H9 (cell line): ENCODE data around the gene MBD3L2B. TPM values are rescaled to one million over a fixed set of nuclear protein-coding genes. Genes with fewer than 3 reads are reported as not detected.

Experiments used
- DNase-seq: peaks from one replicate; pipeline ENCODE4 v3.0.0-alpha.2; 2017
- H2AFZ ChIP-seq: one replicate; pipeline ENCODE4 v1.6.1; 2013; ENCODE audit warnings: mild to moderate bottlenecking, low read length, control low read depth, moderate library complexity
- H2AK5ac ChIP-seq: 2 replicates; pipeline ENCODE4 v1.6.1; 2013; ENCODE audit warnings: low read length, control low read depth, mixed read lengths; ENCODE audit not compliant: insufficient read length
- H2BK120ac ChIP-seq: one replicate; pipeline ENCODE4 v1.6.1; 2013; ENCODE audit warnings: low read depth, mild to moderate bottlenecking, low read length, control low read depth, inconsistent platforms; ENCODE audit not compliant: poor library complexity, severe bottlenecking
- H2BK12ac ChIP-seq: 2 replicates; pipeline ENCODE4 v1.6.1; 2013; ENCODE audit warnings: low read length, control low read depth, mixed read lengths, low read depth; ENCODE audit not compliant: insufficient read length
- H2BK15ac ChIP-seq: 2 replicates; pipeline ENCODE4 v1.6.1; 2013; ENCODE audit warnings: low read depth, low read length, control low read depth
- H2BK20ac ChIP-seq: one replicate; pipeline ENCODE4 v1.6.1; 2013; ENCODE audit warnings: low read depth, mild to moderate bottlenecking, low read length, control low read depth, inconsistent platforms; ENCODE audit not compliant: poor library complexity, severe bottlenecking
- H2BK5ac ChIP-seq: 2 replicates; pipeline ENCODE4 v1.6.1; 2013; ENCODE audit warnings: low read length, control low read depth, mixed read lengths; ENCODE audit not compliant: insufficient read length
- H3K14ac ChIP-seq: 2 replicates; pipeline ENCODE4 v1.6.1; 2013; ENCODE audit warnings: low read length, control low read depth; ENCODE audit not compliant: insufficient read depth
- H3K18ac ChIP-seq: 2 replicates; pipeline ENCODE4 v1.6.1; 2013; ENCODE audit warnings: low read depth, mild to moderate bottlenecking, mixed read lengths, low read length, control low read depth; ENCODE audit not compliant: insufficient read length
- H3K23ac ChIP-seq: 2 replicates; pipeline ENCODE4 v1.6.1; 2013; ENCODE audit warnings: low read length, control low read depth, mixed read lengths, low read depth; ENCODE audit not compliant: insufficient read length
- H3K23me2 ChIP-seq: 2 replicates; pipeline ENCODE4 v1.6.1; 2013; ENCODE audit warnings: low read depth, mild to moderate bottlenecking, mixed read lengths, low read length, control low read depth; ENCODE audit not compliant: insufficient read length, poor library complexity, severe bottlenecking
- H3K27ac ChIP-seq: 2 replicates; pipeline ENCODE4 v1.5.1; 2013; ENCODE audit warnings: low read length, control low read depth, mixed read lengths, low read depth; ENCODE audit not compliant: insufficient read length
- H3K27me3 ChIP-seq: 2 replicates; pipeline ENCODE4 v1.6.1; 2013; ENCODE audit warnings: low read length, control low read depth, inconsistent platforms; ENCODE audit not compliant: insufficient read depth
- H3K4ac ChIP-seq: 2 replicates; pipeline ENCODE4 v1.6.1; 2013; ENCODE audit warnings: low read depth, mild to moderate bottlenecking, control low read depth, inconsistent platforms, low read length, moderate library complexity
- H3K4me1 ChIP-seq: 2 replicates; pipeline ENCODE4 v1.6.1; 2013; ENCODE audit warnings: low read length, control low read depth, inconsistent platforms; ENCODE audit not compliant: insufficient read depth
- H3K4me2 ChIP-seq: 2 replicates; pipeline ENCODE4 v1.6.1; 2013; ENCODE audit warnings: low read length, control low read depth, mixed read lengths; ENCODE audit not compliant: insufficient read length, insufficient read depth
- H3K56ac ChIP-seq: 2 replicates; pipeline ENCODE4 v1.6.1; 2013; ENCODE audit warnings: low read depth, mild to moderate bottlenecking, mixed read lengths, low read length, control low read depth; ENCODE audit not compliant: insufficient read length
- H3K79me1 ChIP-seq: 2 replicates; pipeline ENCODE4 v1.6.1; 2013; ENCODE audit warnings: low read depth, mild to moderate bottlenecking, moderate library complexity, low read length, control low read depth, inconsistent platforms; ENCODE audit not compliant: insufficient read depth, poor library complexity, severe bottlenecking
- H3K79me2 ChIP-seq: 2 replicates; pipeline ENCODE4 v1.6.1; 2013; ENCODE audit warnings: low read length, control low read depth, inconsistent platforms; ENCODE audit not compliant: insufficient read depth
- H3K9ac ChIP-seq: 2 replicates; pipeline ENCODE4 v1.6.1; 2013; ENCODE audit warnings: low read length, control low read depth, mixed read lengths; ENCODE audit not compliant: insufficient read length; ENCODE audit errors: extremely low read depth
- H3K9me3 ChIP-seq: one replicate; pipeline ENCODE4 v1.6.1; 2013; ENCODE audit warnings: low read depth, low read length, inconsistent platforms; ENCODE audit not compliant: control insufficient read depth
- H3T11ph ChIP-seq: one replicate; pipeline ENCODE4 v1.6.1; 2013; ENCODE audit warnings: mild to moderate bottlenecking, low read length, control low read depth, inconsistent platforms
- H4K20me1 ChIP-seq: one replicate; pipeline ENCODE4 v1.6.1; 2013; ENCODE audit not compliant: control insufficient read depth, insufficient read length, insufficient read depth
- H4K5ac ChIP-seq: 2 replicates; pipeline ENCODE4 v1.6.1; 2013; ENCODE audit warnings: low read depth, mild to moderate bottlenecking, mixed read lengths, low read length, control low read depth; ENCODE audit not compliant: insufficient read length
- H4K8ac ChIP-seq: replicated peaks from 2 replicates; pipeline ENCODE4 v1.6.1; 2013; ENCODE audit warnings: low read length, control low read depth, mixed read lengths, low read depth; ENCODE audit not compliant: insufficient read length
- H4K91ac ChIP-seq: 2 replicates; pipeline ENCODE4 v1.6.1; 2013; ENCODE audit warnings: low read depth, mild to moderate bottlenecking, moderate library complexity, mixed read lengths, low read length, control low read depth; ENCODE audit not compliant: insufficient read length
- H3K27ac Mint-ChIP-seq, 3 experiments: 2 replicates in 2 of 3; 3 replicates in 1 of 3; pipeline ENCODE4 v1.8.0; 2020 to 2021; ENCODE audit warnings: mixed read lengths in 3 of 3, mild to moderate bottlenecking in 1 of 3, moderate library complexity in 1 of 3
- H3K27me3 Mint-ChIP-seq: 2 replicates; pipeline ENCODE4 v1.8.0; 2021; ENCODE audit warnings: low read depth, mild to moderate bottlenecking, moderate library complexity, mixed read lengths
- H3K36me3 Mint-ChIP-seq, 3 experiments: 2 replicates in 2 of 3; 3 replicates in 1 of 3; pipeline ENCODE4 v1.8.0; 2020 to 2021; ENCODE audit warnings: low read depth in 3 of 3, mixed read lengths in 3 of 3; ENCODE audit not compliant: insufficient read depth in 1 of 3
- H3K4me1 Mint-ChIP-seq, 2 experiments: 2 replicates each; pipeline ENCODE4 v1.8.0; 2020; ENCODE audit warnings: mixed read lengths in 2 of 2
- H3K4me3 Mint-ChIP-seq, 2 experiments: 2 replicates in 1 of 2; 3 replicates in 1 of 2; pipeline ENCODE4 v1.8.0; 2020 to 2021; ENCODE audit warnings: mild to moderate bottlenecking in 2 of 2, mixed read lengths in 2 of 2, moderate library complexity in 1 of 2
- H3K9me3 Mint-ChIP-seq, 2 experiments: 2 replicates in 1 of 2; 3 replicates in 1 of 2; pipeline ENCODE4 v1.8.0; 2020; ENCODE audit warnings: mild to moderate bottlenecking in 2 of 2, mixed read lengths in 2 of 2, moderate library complexity in 1 of 2
- CTCF ChIP-seq: fragments of 200-600 bp; sonication (generic); conservative IDR thresholded peaks from 3 replicates; pipeline ENCODE4 v1.8.0; 2021; ENCODE audit warnings: antibody characterized with exemption, mild to moderate bottlenecking
- WGBS: extraction: QIAGEN DNeasy Blood & Tissue Kit; methylation state at CpG from one replicate; pipeline ENCODE4 v1.1.7; 2013; ENCODE audit warnings: missing lambda C conversion rate, low lambda C conversion rate, mixed read lengths; ENCODE audit not compliant: insufficient read length; ENCODE audit errors: extremely low coverage; 5-methylcytosine and 5-hydroxymethylcytosine counted together
- total RNA-seq: library from RNA; stranded (reverse); gene quantifications from 2 replicates; pipeline ENCODE4 v1.2.1, GENCODE V29; 2021

The MBD3L2B gene
- total RNA-seq, 1 experiment from 2014 or later, result not detected

GRCh38 chr19:7007859-7008258, 13.4 kb downstream of the MBD3L2B start:
- no peak overlapping the region for H3T11ph ChIP-seq
- Mint-ChIP-seq H3K27me3 (peaks cover 2% of the 10 kb centered on the region), H3K4me3 (no peak overlapping the region), H3K9me3 (peaks cover 77 to 86% of the 10 kb centered on the region in 2 experiments), H3K4me1 (no peaks in the 10 kb centered on the region), H3K27ac (no peak overlapping the region; a peak in 1 of 7 replicates), H3K36me3 (peaks cover 0 to 7% (median 6%) of the 10 kb centered on the region in 3 experiments; a peak in 4 of 7 replicates)
- no peak overlapping the region for H2AK5ac ChIP-seq
- H3K79me1 ChIP-seq, result no peaks in the 10 kb centered on the region
- no peak overlapping the region for H3K18ac ChIP-seq
- H3K27ac ChIP-seq, result no peak overlapping the region
- no peaks in the 10 kb centered on the region for H3K23me2 ChIP-seq
- no peak overlapping the region for H2BK120ac ChIP-seq
- DNase-seq, result no peak
- no peak overlapping the region for H2AFZ ChIP-seq
- H4K20me1 ChIP-seq, result no peaks in the 10 kb centered on the region
- H2BK12ac ChIP-seq, result no peak overlapping the region
- H3K27me3 ChIP-seq, result no peaks in the 10 kb centered on the region
- no peak overlapping the region for H3K4ac ChIP-seq
- H4K91ac ChIP-seq, result no peak overlapping the region
- H4K5ac ChIP-seq, result no peak overlapping the region
- no peak overlapping the region for H3K14ac ChIP-seq
- H3K4me2 ChIP-seq, result no peak overlapping the region
- H2BK15ac ChIP-seq, result no peak overlapping the region
- H4K8ac ChIP-seq, result no peak overlapping the region
- no peaks in the 10 kb centered on the region for H3K79me2 ChIP-seq
- no CpG with 5 or more reads among the region's 4 CpGs for whole genome bisulfite sequencing
- H3K56ac ChIP-seq, result no peak overlapping the region
- H3K9me3 ChIP-seq, result peaks cover 19% of the 10 kb centered on the region
- H3K23ac ChIP-seq, result no peak overlapping the region
- H3K9ac ChIP-seq, result no peak overlapping the region
- H2BK5ac ChIP-seq, result no peak overlapping the region
- H3K4me1 ChIP-seq, result no peaks in the 10 kb centered on the region
- H2BK20ac ChIP-seq, result no peak overlapping the region
- TF ChIP-seq CTCF, result no peak
